HFF-Myc (cell line): ENCODE results near the gene MPHOSPH9.

ENCODE experiments used
- DNase-seq: peaks from one replicate; pipeline ENCODE4 v3.0.0-alpha.2; 2011; ENCODE audit warnings: low read depth; ENCODE audit errors: extremely low read depth
- H3K4me3 ChIP-seq: replicated peaks from 2 replicates; pipeline ENCODE4 v1.5.1; 2011; ENCODE audit warnings: low read depth, mild to moderate bottlenecking, control low read depth, low read length
- TF ChIP-seq, protein P1 (sequence below): IDR thresholded peaks from 2 replicates; pipeline ENCODE4 v1.5.1; 2012; ENCODE audit warnings: mild to moderate bottlenecking, low read depth, low read length, control low read depth; ENCODE audit errors: missing control alignments

The MPHOSPH9 gene

DNA sequence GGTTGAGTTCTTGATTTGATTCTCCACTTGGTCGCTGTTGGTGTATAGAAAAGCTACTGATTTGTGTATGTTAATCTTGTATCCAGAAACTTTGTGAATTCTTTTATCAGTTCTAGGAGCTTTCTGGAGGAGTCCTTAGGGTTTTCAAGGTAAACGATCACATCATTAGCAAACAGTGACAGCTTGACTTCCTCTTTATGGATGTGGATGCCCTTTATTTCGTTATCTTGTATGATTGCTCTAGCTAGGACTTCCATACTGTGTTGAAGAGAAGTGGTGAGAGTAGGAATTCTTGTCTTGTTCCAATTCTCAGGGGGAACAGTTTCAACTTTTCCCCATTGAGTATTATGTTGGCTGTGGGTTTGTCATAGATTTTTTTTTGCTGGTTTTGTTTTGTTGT is 12.7 kb upstream of the MPHOSPH9 start:
- TF ChIP-seq, protein P1, sequence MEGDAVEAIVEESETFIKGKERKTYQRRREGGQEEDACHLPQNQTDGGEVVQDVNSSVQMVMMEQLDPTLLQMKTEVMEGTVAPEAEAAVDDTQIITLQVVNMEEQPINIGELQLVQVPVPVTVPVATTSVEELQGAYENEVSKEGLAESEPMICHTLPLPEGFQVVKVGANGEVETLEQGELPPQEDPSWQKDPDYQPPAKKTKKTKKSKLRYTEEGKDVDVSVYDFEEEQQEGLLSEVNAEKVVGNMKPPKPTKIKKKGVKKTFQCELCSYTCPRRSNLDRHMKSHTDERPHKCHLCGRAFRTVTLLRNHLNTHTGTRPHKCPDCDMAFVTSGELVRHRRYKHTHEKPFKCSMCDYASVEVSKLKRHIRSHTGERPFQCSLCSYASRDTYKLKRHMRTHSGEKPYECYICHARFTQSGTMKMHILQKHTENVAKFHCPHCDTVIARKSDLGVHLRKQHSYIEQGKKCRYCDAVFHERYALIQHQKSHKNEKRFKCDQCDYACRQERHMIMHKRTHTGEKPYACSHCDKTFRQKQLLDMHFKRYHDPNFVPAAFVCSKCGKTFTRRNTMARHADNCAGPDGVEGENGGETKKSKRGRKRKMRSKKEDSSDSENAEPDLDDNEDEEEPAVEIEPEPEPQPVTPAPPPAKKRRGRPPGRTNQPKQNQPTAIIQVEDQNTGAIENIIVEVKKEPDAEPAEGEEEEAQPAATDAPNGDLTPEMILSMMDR: no peak
- no peak for DNase-seq
- no peak overlapping the region for H3K4me3 ChIP-seq

DNA sequence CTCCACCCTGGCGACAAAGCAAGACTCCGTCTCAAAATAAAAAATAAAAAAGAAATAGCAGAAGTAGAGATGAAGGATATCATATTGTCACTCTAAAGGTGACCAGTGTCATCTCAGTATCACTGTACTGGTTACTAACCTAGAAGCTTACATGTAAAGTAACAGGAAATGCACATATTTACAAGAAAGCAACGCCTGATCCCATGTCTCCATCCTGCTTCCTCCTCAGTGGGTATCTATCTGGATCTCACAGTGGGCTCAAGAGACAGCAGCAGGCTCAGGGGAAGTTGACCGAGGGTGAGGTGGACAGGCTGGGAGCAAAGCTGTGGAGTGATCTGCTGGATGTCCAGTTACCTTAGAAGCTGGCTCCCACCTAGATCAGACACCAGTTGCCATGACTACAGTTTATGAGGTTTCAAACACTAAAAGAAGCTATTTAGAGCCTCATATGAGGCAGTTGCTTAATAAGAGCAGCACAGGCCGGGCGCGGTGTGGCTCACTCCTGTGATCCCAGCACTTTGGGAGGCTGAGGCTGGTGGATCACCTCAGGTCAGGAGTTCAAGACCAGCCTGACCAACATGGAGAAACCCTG is 10.8 kb upstream of the MPHOSPH9 start:
- no peak overlapping the region for H3K4me3 ChIP-seq
- no peak for DNase-seq
- TF ChIP-seq, protein P1: no peak

DNA sequence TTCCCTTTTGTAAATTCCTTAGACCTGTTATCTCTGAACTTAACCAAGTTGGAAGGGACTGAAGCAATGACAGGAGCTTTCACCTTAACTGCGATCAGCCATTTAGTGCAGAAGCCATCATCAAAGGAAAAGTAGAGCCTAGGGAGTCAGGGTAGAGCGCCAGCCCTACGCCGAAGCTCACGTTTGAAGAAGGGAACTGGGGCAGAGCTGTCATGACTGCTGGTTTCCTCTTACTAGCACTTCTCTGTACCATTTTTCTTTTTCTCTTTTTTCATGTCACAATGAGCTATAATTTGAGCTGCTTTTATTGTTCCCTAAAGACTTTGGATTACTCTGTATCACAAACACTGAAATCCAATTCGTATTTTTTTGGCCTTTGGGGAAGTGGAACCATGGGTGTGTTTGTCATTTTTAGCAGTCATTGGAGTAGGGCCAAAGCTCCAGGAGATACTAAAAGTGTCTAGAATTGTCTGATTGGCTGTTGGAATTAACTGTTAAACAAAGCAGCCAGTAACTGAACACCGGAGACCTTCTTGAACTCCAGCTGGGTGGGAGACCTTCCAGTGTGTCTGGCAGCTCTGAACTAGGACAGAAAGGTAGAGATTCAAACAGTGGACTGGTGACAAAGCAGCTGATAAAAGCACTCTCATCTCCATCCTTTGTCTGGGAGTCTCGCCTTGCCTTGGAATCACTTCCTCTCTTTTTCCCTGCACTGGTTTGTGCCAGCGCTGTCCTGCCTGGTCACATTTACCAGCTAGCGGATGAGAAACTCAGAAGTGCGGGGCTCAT is 9.4 kb upstream of the MPHOSPH9 start:
- no peak for DNase-seq

DNA sequence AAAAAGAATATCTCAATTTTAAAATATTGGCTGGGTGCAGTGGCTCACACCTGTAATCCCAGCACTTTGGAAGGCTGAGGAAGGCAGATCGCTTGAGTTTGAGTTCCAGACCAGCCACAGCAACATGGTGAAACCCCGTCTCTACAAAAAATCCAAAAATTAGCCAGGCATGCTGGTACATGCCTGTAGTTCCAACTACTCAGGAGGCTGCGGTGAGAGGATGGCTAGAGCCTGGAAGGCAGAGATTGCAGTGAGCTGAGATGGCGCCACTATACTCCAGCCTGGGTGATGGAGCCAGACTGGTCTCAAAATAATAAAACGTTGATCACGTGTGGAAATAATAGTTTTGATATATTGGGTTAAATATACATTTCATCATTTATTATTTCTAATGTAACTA is 6.0 kb upstream of the MPHOSPH9 start:
- no peak for DNase-seq
- TF ChIP-seq, protein P1: no peak
- H3K4me3 ChIP-seq: no peak overlapping the region

More for the DNA sequence above, 9.4 kb upstream of the MPHOSPH9 start:
- H3K4me3 ChIP-seq: no peak overlapping the region
- TF ChIP-seq, protein P1: no peak

DNA sequence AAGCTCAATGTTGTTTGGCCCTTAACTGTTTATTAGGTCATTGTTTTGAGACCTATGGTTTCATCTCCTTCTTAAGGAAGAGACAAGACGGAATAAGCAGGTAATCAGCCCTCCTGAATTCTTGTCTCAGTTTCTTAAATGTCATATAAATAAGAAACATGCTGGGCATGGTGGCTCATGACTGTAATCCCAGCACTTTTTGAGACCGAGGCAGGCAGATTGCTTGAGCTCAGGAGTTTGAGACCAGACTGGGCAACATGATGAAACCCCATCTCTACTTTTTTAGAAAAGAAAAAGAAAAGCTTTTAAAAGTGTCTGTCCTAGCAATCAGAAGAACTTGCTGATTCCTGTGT is 5.4 kb upstream of the MPHOSPH9 start:
- no peak overlapping the region for H3K4me3 ChIP-seq
- TF ChIP-seq, protein P1: no peak
- no peak for DNase-seq

DNA sequence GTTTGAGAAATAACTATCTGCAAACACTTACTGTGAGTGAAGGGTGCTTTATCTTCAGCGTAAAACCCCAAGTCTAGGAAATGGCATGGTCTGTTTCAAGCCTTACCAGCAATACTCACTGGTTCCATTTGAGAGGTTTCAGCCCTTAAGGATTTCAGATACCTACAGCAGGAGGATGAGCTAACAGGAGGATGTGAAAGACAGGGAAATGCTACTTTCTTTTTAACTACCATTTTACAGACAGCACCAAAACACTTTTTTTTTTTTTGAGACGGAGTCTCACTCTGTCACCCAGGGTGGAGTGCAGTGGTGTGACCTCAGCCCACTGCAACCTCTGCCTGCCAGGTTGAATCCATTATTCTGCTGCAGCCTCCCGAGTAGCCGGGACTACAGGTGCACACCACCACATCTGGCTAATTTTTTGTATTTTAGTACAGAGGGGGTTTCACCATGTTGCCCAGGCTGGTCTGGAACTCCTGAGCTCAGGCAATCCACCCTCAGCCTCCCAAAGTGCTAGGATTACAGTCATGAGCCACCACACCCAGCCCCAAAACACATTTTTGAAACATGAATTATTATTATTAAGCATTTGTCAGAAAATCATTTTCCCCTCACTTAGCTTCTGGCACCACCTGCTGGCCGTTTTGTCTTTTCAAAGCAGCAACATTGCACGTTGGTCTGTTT is 4.8 kb upstream of the MPHOSPH9 start:
- TF ChIP-seq, protein P1: peak; percentile 73
- no peak for DNase-seq
- H3K4me3 ChIP-seq: no peak overlapping the region
